ENCODE measurements around the gene CSGALNACT2. TPM values are rescaled to one million over a fixed set of nuclear protein-coding genes. Genes with fewer than 3 reads are reported as not detected.

Gene CSGALNACT2
- total RNA-seq, 1 experiment from 2014 or later, result 8.9 TPM

- no peak overlapping the region for H2BK20ac ChIP-seq (ENCODE audit: low read depth, low read length, poor library complexity, severe bottlenecking)
- H3K27me3 Mint-ChIP-seq (ENCODE audit: low read depth), result peaks cover 2% of the 10 kb centered on the region
- H3K27ac ChIP-seq (ENCODE audit: insufficient read length, low read depth, low read length), result no peak overlapping the region
- H3K79me1 ChIP-seq (ENCODE audit: insufficient read depth, low read depth, low read length, poor library complexity, severe bottlenecking), result no peaks in the 10 kb centered on the region
- no peak overlapping the region for H3K56ac ChIP-seq (ENCODE audit: insufficient read length, low read depth, low read length)
- H2AK5ac ChIP-seq (ENCODE audit: insufficient read length, low read length), result no peak overlapping the region
- no peak for TF ChIP-seq CTCF (conservative IDR thresholded peaks at IDR 0.05)
- H3K4ac ChIP-seq (ENCODE audit: low read depth, low read length), result no peak overlapping the region
- no peak overlapping the region for H4K5ac ChIP-seq (ENCODE audit: insufficient read length, low read depth, low read length)
- H3K18ac ChIP-seq (ENCODE audit: insufficient read length, low read depth, low read length), result no peak overlapping the region
- no peaks in the 10 kb centered on the region for H3K27me3 ChIP-seq (ENCODE audit: insufficient read depth, low read length)
- H3K4me1 Mint-ChIP-seq, result peaks cover 8 to 9% of the 10 kb centered on the region in 2 experiments
- H3K9ac ChIP-seq (ENCODE audit: extremely low read depth, insufficient read length, low read length), result no peak overlapping the region
- H2BK120ac ChIP-seq (ENCODE audit: low read depth, low read length, poor library complexity, severe bottlenecking), result no peak overlapping the region
- H3K4me1 ChIP-seq (ENCODE audit: insufficient read depth, low read length), result no peaks in the 10 kb centered on the region; the same call in 1 of the 2 replicates
- no peak overlapping the region for H3K27ac Mint-ChIP-seq
- H2BK15ac ChIP-seq (ENCODE audit: low read depth, low read length), result no peak overlapping the region
- H3K4me2 ChIP-seq (ENCODE audit: insufficient read depth, insufficient read length, low read length), result no peak overlapping the region
- no peaks in the 10 kb centered on the region for H4K20me1 ChIP-seq (ENCODE audit: control insufficient read depth, insufficient read depth, insufficient read length)
- H3K23me2 ChIP-seq (ENCODE audit: insufficient read length, low read depth, low read length, poor library complexity, severe bottlenecking), result no peaks in the 10 kb centered on the region
- peak; percentile 6 for DNase-seq
- H3K36me3 Mint-ChIP-seq (ENCODE audit: insufficient read depth in 1 of 3, low read depth in 3 of 3), result peaks cover 0 to 10% (median 7%) of the 10 kb centered on the region in 3 experiments; a peak in 4 of 7 replicates
- no peak overlapping the region for H2BK12ac ChIP-seq (ENCODE audit: insufficient read length, low read depth, low read length)
- no peak overlapping the region for H2AFZ ChIP-seq (ENCODE audit: low read length)
- H4K91ac ChIP-seq (ENCODE audit: insufficient read length, low read depth, low read length), result no peak overlapping the region
- H2BK5ac ChIP-seq (ENCODE audit: insufficient read length, low read length), result no peak overlapping the region
- WGBS (ENCODE audit: extremely low coverage, insufficient read length, low lambda C conversion rate), result no CpG with 5 or more reads among the region's 9 CpGs
- no peak overlapping the region for H3K14ac ChIP-seq (ENCODE audit: insufficient read depth, low read length)
- H4K8ac ChIP-seq (replicated peaks; ENCODE audit: insufficient read length, low read depth, low read length), result no peak overlapping the region
- no peak overlapping the region for H3K4me3 Mint-ChIP-seq
- H3K23ac ChIP-seq (ENCODE audit: insufficient read length, low read depth, low read length), result no peak overlapping the region
- H3K9me3 Mint-ChIP-seq, result no peaks in the 10 kb centered on the region
- no peaks in the 10 kb centered on the region for H3K79me2 ChIP-seq (ENCODE audit: insufficient read depth, low read length)
- H3K9me3 ChIP-seq (ENCODE audit: control insufficient read depth, low read depth, low read length), result no peaks in the 10 kb centered on the region
- no peak overlapping the region for H3T11ph ChIP-seq (ENCODE audit: low read length)
Observed at GRCh38 chr10:43127442-43127841, 10.8 kb upstream of the CSGALNACT2 start.
